NCI-H2107 (cell line): ENCODE results near the gene SPDYE2.
"Not testable (repeated sequence)": the region's sequence is repeated elsewhere in the genome, so short reads cannot be mapped to it uniquely, and the experiment has no call there.

ENCODE experiments used
- DNase-seq: peaks from one replicate; lab custom pipeline; 2025; lab: John Stamatoyannopoulos, UW

The SPDYE2 gene

DNA sequence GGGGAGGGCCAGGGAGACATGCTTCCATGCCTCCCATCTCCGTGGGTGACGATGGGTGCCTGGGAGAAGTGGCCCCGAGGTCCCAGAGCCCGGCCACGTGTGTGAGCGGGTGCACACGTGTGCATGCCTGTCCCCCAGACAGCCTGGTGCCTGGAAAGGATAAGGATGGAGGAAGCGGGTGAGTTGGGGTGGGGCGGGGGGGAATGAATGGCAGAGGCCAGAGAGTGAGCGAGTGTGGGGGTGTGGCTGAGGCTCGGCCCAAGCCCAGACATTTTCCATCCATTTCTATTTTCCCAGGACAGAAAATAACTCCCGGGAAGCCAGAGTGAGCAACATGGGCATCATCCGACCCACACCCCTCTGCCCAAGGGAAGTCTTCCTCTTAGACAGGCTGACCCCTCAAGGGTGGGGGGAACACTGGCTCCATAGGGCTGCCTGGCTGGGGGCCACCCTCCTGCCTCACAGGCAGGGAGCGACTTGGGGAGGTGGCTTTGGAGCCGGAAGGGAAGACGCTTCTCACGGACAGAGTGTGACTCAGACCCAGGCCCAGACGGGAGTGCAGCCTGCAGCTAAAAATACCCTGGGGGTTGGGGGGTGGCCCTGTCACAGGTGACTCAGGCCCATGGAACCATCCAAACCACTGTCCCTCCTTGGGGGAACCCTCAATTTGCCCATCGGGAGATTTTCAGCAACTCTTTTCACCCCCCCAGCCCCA lies 53.6 kb downstream of the SPDYE2 start:
- DNase-seq = not testable (repeated sequence)

DNA sequence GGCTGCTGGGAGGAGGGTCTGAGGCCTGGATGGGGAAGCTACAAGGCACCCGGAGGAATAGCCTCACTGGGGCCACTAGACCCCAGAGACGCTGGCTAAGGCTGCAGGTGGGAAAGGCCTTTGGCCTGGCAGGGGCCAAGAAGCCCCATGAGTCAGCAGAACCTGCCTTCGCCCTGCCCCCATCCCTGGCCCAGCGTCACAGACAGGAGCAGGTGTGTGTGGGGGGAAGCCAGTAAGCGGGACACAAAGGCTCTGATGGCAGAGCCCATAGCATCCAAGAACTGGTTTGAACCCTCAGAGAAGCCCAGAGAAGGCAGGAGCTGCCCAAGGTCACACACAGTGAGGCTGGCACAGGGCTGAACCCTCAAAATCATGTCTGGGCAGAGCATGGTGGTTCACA lies 55.8 kb downstream of the SPDYE2 start:
- not testable (repeated sequence) for DNase-seq

DNA sequence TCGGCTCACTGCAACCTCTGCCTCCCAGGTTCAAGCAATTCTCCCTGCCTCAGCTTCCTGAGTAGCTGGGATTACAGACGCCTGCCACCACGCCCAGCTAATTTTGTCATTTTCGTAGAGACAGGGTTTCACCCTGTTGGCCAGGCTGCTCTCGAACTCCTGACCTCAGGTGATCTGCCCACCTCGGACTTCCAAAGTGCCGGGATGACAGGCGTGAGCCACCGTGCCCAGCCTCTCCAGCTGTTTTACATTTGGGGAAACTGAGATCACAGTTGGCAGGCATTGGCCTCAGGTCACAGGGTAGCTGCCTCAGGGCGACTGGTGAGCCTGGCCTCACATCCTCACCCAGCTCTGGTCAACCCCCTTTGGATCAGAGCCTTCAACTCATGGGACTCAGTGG lies 58.7 kb downstream of the SPDYE2 start:
- not testable (repeated sequence) for DNase-seq

DNA sequence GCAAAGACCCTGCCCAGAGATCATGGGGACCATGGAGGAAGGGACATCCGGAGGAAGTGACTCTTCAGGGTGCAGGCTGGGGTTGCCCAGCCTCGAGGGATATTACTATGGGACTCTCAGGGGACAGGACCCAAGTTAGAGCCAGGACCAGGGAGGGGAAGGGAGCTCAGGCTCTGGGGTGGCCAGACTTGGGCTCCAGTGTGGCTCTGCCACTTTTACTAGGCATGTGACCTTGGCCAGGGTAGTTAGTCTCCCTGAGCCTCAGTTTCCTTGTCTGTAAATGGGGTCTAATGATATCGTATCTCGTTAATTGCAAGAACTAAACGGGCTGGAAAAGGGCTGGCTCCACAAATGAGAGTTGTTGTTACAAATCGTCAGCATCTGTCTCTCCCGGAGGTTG lies 59.4 kb downstream of the SPDYE2 start:
- DNase-seq = not testable (repeated sequence)

DNA sequence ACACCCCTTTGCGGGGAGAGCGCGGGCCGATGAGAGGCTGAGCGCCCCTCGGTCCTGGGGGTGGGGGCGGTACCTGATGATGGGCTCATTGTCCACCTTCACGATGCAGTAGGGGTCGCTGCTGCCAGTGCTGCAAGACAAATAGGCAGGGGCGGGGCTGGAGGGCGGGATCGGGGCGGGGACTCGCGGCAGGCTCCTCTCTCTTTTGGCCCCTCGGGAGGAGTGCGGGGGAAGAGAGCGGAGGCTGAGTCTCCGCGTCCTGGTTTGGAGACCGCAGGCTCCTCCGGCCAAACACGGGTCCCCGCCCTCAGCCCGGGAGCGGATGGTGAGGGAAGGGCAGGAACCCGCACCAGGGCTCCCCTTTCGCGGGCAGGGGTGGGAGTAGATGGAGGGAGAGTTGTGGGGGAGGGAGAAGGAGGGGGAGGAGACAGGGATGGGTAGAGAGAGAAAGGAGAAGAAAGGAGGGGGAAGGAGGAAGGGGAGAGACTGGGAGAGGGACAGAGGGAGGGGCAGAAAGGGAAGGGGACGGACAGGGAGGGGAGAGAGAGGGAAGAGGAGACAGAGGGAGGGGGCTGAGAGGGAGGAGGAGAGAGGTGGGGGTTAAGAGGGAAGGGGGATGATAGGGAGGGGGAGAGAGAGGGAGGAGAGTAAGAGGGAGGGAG lies 60.1 kb downstream of the SPDYE2 start:
- DNase-seq = not testable (repeated sequence)

DNA sequence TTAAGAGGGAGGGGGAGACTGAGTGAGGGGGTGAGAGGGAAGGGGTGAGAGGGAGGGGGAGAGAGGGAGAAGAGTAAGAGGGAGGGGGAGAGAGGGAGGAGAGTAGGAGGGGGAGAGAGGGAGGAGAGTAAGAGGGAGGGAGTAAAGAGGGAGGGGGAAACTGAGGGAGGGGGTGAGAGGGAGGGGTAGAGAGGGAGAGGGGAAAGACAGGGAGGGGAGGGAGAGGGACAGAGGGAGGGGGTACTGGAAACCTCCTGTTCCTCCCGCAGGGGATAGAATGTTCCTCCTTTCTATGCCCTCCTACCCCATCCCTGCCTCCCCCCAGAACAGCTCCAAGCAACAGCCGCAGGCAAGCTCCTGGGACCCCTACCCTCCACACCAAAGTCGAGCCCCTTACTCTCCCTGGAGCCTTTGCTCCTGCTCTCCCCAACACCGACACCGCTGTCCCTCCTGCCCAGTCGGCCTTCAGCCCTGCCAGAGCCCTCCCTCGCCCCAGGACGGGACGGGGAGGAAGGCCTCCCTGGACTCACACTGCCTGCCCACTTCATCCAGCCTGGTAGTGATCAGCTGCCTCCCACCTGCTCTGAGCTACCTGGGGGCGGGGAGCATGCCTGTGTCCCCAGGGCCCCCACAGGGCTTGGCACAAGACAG lies 60.8 kb downstream of the SPDYE2 start:
- DNase-seq = not testable (repeated sequence)
